Rectal smooth muscle tissue (tissue), 1 donor: ENCODE results near the gene NEBL.

Experiments used
- H3K27ac ChIP-seq: one replicate; pipeline ENCODE4 v1.7.0; 2013; ENCODE audit warnings: low read depth, low read length, inconsistent platforms
- H3K27me3 ChIP-seq: one replicate; pipeline ENCODE4 v1.7.0; 2013; ENCODE audit warnings: low read length; ENCODE audit not compliant: control insufficient read depth, insufficient read depth
- H3K36me3 ChIP-seq: one replicate; pipeline ENCODE4 v1.7.0; 2013; ENCODE audit warnings: low read length; ENCODE audit not compliant: control insufficient read depth, insufficient read depth
- H3K4me1 ChIP-seq: one replicate; pipeline ENCODE4 v1.7.0; 2013; ENCODE audit warnings: low read length; ENCODE audit not compliant: control insufficient read depth, insufficient read depth
- H3K4me3 ChIP-seq: one replicate; pipeline ENCODE4 v1.7.0; 2013; ENCODE audit warnings: low read length
- H3K9ac ChIP-seq: one replicate; pipeline ENCODE4 v1.7.0; 2013; ENCODE audit warnings: low read length

The NEBL gene

DNA sequence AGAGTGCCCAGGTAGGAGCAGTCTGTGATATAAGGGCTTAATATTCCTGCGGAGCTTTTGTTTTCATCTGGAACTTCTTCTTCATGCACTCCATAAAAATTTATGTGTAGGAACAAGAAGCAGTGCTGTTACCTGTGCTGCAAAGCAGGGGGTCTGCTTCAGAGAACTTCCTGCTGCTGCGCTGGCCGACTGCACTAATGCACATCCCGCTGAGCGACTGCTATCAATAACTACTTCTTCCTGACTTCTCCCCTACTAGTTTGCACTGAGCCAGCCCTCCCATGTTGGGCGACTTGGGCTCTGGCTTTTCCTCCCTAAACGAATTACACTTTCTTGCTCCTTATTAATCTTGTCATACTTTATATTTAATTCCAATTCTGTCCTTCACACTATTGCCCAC is 150.3 kb downstream of the NEBL start:
- no peaks in the 10 kb centered on the region for H3K36me3 ChIP-seq
- no peak overlapping the region for H3K9ac ChIP-seq
- no peaks in the 10 kb centered on the region for H3K4me1 ChIP-seq
- no peak overlapping the region for H3K27ac ChIP-seq
- no peak overlapping the region for H3K4me3 ChIP-seq
- H3K27me3 ChIP-seq = no peaks in the 10 kb centered on the region

- Histone ChIP-seq H3K9ac (no peak overlapping the region), H3K4me3 (no peak overlapping the region), H3K27me3 (no peaks in the 10 kb centered on the region), H3K36me3 (no peaks in the 10 kb centered on the region), H3K27ac (no peak overlapping the region), H3K4me1 (no peaks in the 10 kb centered on the region)
Measured at GRCh38 chr10:20745556-20746375, 151.3 kb downstream of the NEBL start.

DNA sequence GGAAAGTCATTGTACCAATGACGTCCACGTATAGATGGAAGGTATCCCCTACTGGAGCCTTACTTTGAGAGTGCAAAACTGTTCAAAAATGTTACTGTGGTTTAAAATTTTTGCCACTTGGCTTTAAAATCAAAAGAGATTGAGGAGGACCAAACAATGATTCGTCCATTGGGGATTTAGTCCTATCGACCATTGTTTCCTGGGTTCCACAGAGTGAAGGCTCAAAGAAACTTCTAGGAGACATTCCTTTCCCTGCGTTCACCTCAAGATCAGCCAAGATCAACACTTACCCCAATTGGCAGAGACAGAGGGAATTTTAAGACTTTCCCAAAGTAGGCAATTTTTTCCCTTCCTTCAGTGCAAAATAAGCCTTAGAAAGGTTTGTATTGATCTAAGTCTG is 152.3 kb downstream of the NEBL start:
- no peak overlapping the region for H3K4me3 ChIP-seq
- no peak overlapping the region for H3K27ac ChIP-seq
- no peaks in the 10 kb centered on the region for H3K36me3 ChIP-seq
- no peaks in the 10 kb centered on the region for H3K4me1 ChIP-seq
- no peak overlapping the region for H3K9ac ChIP-seq
- H3K27me3 ChIP-seq = no peaks in the 10 kb centered on the region

DNA sequence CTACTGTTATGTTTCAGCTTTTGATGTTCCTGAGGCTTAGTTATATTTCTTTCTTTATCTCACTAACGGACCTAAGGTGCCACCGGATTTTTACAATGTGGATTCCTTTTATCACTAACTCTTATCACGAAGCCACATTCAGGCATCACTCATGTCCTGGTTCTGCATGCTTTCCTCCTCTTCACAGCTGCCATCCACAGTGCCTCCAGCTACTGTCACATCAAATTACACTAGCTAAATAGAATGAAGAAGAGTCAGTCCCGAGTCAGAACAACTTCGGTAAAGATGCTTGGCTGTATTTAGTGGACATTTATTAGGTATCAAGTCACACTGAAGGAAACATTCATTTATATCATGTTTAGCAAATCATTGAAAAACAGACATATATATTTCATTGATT is 153.2 kb downstream of the NEBL start:
- H3K27ac ChIP-seq = no peak overlapping the region
- H3K4me3 ChIP-seq = no peak overlapping the region
- no peaks in the 10 kb centered on the region for H3K4me1 ChIP-seq
- H3K36me3 ChIP-seq = no peaks in the 10 kb centered on the region
- H3K9ac ChIP-seq = no peak overlapping the region
- H3K27me3 ChIP-seq = no peaks in the 10 kb centered on the region

DNA sequence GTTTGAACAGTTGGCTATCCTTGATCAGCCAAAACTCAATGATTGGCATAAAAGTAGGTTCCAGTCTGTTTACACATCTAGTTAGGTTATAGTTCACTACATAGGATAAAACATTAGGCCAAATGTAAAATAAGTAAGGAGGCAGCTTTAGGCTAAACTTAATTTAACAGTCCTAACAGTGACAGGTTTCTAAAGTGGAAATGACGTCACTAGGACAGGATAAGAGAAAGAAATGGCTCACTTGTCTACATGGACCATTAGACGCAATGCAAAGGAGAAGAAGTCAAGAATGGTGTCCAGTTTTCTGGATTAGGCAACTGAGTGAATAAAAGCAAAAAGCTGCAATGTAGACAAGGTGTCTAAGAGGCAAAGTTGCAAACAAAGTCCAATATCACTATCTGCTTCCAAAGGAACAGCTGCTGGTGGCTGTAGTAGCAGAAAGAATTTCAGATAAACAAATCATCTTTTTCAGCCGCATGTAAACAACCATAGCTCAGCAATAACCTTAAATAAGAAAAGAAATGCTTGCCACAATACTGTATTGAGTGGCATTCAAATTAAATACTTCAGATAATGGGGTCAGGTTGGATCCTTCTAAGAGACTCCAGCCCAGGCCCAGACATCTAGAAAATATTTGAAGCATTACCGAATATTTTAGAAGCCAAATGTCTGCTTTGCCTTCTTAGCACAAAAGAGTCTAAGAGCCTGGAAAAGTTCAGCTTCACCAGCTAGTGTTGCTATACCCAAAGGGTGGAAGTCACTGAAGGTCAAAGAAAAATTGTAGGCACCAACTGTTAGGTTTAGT is 154.2 kb downstream of the NEBL start:
- H3K4me1 ChIP-seq = no peaks in the 10 kb centered on the region
- no peak overlapping the region for H3K27ac ChIP-seq
- no peak overlapping the region for H3K4me3 ChIP-seq

DNA sequence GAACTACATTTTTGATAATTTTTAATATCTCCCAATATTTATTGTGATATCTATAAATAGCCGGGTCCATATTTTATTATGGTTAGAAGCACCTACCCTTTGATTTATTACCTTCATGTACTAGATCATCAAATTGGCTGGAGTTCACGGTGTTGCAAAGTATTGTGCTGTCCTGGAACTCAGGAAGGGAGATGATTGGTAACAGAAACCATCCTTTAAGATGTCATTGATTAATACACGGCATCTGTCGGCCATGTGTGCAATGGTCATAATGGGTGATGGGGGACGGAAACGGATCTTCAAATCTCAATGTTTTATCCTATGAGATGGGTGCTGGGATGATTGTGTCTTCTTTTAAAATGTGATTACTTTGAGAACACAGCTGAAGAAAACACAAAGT is 157.0 kb downstream of the NEBL start:
- Histone ChIP-seq H3K27ac (no peak overlapping the region), H3K27me3 (no peaks in the 10 kb centered on the region), H3K9ac (no peak overlapping the region), H3K4me1 (no peaks in the 10 kb centered on the region), H3K36me3 (no peaks in the 10 kb centered on the region), H3K4me3 (no peak overlapping the region)

More for the DNA sequence above, 154.2 kb downstream of the NEBL start:
- H3K27me3 ChIP-seq = no peaks in the 10 kb centered on the region
- H3K9ac ChIP-seq = no peak overlapping the region
- H3K36me3 ChIP-seq = no peaks in the 10 kb centered on the region

DNA sequence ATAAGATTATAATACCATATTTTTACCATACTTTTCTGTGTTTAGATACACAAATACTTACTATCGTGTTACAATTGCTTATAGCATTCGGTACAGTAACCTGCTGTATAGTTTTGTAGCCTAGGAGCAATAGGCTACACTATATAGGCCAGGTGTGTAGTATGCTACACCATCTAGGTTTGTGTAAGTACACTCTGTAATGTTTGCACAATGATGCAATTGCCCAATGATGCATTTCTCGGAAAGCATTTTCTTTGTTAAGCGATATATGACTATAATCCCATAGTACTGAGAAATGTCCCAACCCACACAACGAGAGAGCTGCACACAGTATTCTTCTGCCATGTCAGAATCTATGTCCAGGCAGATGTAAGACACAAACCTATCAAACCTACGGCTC is 160.0 kb downstream of the NEBL start:
- no peaks in the 10 kb centered on the region for H3K27me3 ChIP-seq
- H3K27ac ChIP-seq = no peak overlapping the region
- H3K9ac ChIP-seq = no peak overlapping the region
- no peaks in the 10 kb centered on the region for H3K4me1 ChIP-seq
- no peaks in the 10 kb centered on the region for H3K36me3 ChIP-seq
- no peak overlapping the region for H3K4me3 ChIP-seq
